GM19468 (cell line): ENCODE results near the gene HS3ST6.
"Not testable (repeated sequence)": the region's sequence is repeated elsewhere in the genome, so short reads cannot be mapped to it uniquely, and the experiment has no call there.

Source experiments
- ATAC-seq: cut with Tn5 transposase; IDR thresholded peaks from one replicate; pipeline ENCODE4 v1.9.1; 2021; ENCODE audit warnings: mild to moderate bottlenecking, moderate library complexity, moderate number of reproducible peaks; ENCODE audit not compliant: unreplicated experiment; ENCODE audit errors: extremely low read depth

The HS3ST6 gene

GRCh38 chr16:1909561-1910231 lies 8.5 kb downstream of the HS3ST6 start:
- no peak for ATAC-seq

- no peak for ATAC-seq
Measured at GRCh38 chr16:1908983-1909382, 9.2 kb downstream of the HS3ST6 start.

GRCh38 chr16:1908184-1908583 lies 10.0 kb downstream of the HS3ST6 start:
- no peak for ATAC-seq

- no peak for ATAC-seq
Measured at GRCh38 chr16:1907226-1907860, 10.9 kb downstream of the HS3ST6 start.

- no peak for ATAC-seq
Measured at GRCh38 chr16:1906846-1907165, 11.4 kb downstream of the HS3ST6 start.

GRCh38 chr16:1906055-1906845 lies 12.0 kb downstream of the HS3ST6 start:
- ATAC-seq, result no peak

GRCh38 chr16:1903845-1904840 lies 14.1 kb downstream of the HS3ST6 start:
- no peak for ATAC-seq

- ATAC-seq, result no peak
Measured at GRCh38 chr16:1903220-1903574, 15.0 kb downstream of the HS3ST6 start.

- no peak for ATAC-seq
Measured at GRCh38 chr16:1902547-1903219, 15.5 kb downstream of the HS3ST6 start.

- no peak for ATAC-seq
Measured at GRCh38 chr16:1900452-1900774, 17.8 kb downstream of the HS3ST6 start.

GRCh38 chr16:1899641-1900451 lies 18.4 kb downstream of the HS3ST6 start:
- no peak for ATAC-seq

GRCh38 chr16:1897692-1898091 lies 20.5 kb downstream of the HS3ST6 start:
- ATAC-seq, result not testable (repeated sequence)

GRCh38 chr16:1895949-1896675 lies 22.1 kb downstream of the HS3ST6 start:
- no peak for ATAC-seq

GRCh38 chr16:1895068-1895467 lies 23.1 kb downstream of the HS3ST6 start:
- no peak for ATAC-seq

GRCh38 chr16:1890708-1891050 lies 27.5 kb downstream of the HS3ST6 start:
- ATAC-seq, result no peak

GRCh38 chr16:1890024-1890707 lies 28.0 kb downstream of the HS3ST6 start:
- no peak for ATAC-seq

GRCh38 chr16:1887711-1888354 lies 30.4 kb downstream of the HS3ST6 start:
- no peak for ATAC-seq

- ATAC-seq, result no peak
Measured at GRCh38 chr16:1884889-1885288, 33.3 kb downstream of the HS3ST6 start.
